Naive B cell (primary cell): ENCODE measurements around the gene NEURL1. TPM values are rescaled to one million over a fixed set of nuclear protein-coding genes. Genes with fewer than 3 reads are reported as not detected.
A peak's percentile ranks its signal among the peaks of the same experiment; 100 is the strongest.

Experiments
- ATAC-seq, 2 donors: fragments of 150-1000 bp; cut with Tn5 transposase; 2 replicates each; pipeline ENCODE4 v1.10.0; 2021; ENCODE audit warnings: low read depth in 2 of 2, mild to moderate bottlenecking in 2 of 2, moderate library complexity in 2 of 2
- DNase-seq: peaks from one replicate; pipeline ENCODE4 v3.0.0; 2022
- H3K27ac Mint-ChIP-seq, 6 donors: one replicate each; pipeline ENCODE4 v1.8.0; 2020 to 2022; ENCODE audit warnings: mild to moderate bottlenecking in 6 of 6, mixed read lengths in 6 of 6, moderate library complexity in 5 of 6, inconsistent platforms in 2 of 6
- H3K27me3 Mint-ChIP-seq, 3 donors: one replicate each; pipeline ENCODE4 v1.8.0; 2021 to 2022; ENCODE audit warnings: mixed read lengths in 3 of 3, mild to moderate bottlenecking in 1 of 3
- H3K36me3 Mint-ChIP-seq, 2 donors: one replicate each; pipeline ENCODE4 v1.8.0; 2020 to 2022; ENCODE audit warnings: mixed read lengths in 2 of 2, inconsistent platforms in 1 of 2, mild to moderate bottlenecking in 1 of 2
- H3K4me1 Mint-ChIP-seq, 3 donors: one replicate each; pipeline ENCODE4 v1.8.0; 2020 to 2022; ENCODE audit warnings: mixed read lengths in 3 of 3, inconsistent platforms in 1 of 3, mild to moderate bottlenecking in 1 of 3, moderate library complexity in 1 of 3
- H3K4me3 Mint-ChIP-seq, 8 donors: one replicate each; pipeline ENCODE4 v1.8.0; 2020 to 2022; ENCODE audit warnings: mild to moderate bottlenecking in 8 of 8, mixed read lengths in 8 of 8, moderate library complexity in 8 of 8, inconsistent platforms in 2 of 8
- H3K9me3 Mint-ChIP-seq, 7 donors: one replicate each; pipeline ENCODE4 v1.8.0; 2020 to 2022; ENCODE audit warnings: mixed read lengths in 7 of 7, mild to moderate bottlenecking in 5 of 7, inconsistent platforms in 2 of 7, moderate library complexity in 1 of 7
- polyA plus RNA-seq, 6 donors: library from polyadenylated mRNA; unstranded; fragments of 300-500 nt; fragmentation: Illumina TruSeq; gene quantifications; one replicate each; pipeline ENCODE4 v1.2.3, GENCODE V29; 2021; ENCODE audit warnings: low read depth in 6 of 6

The NEURL1 gene
- polyA plus RNA-seq, 6 donors from 2014 or later: 0.21 to 0.83 (median 0.33) TPM

GRCh38 chr10:103551619-103552602 lies 58.4 kb downstream of the NEURL1 start:
- H3K9me3 Mint-ChIP-seq: no peaks in the 10 kb centered on the region
- H3K4me3 Mint-ChIP-seq: peak overlapping the region in 1 of 8 donors; percentile 0
- DNase-seq (no peak), ATAC-seq (no peak)
- no peaks in the 10 kb centered on the region for H3K36me3 Mint-ChIP-seq
- peaks cover 12 to 39% (median 28%) of the 10 kb centered on the region in 3 donors for H3K27me3 Mint-ChIP-seq
- H3K4me1 Mint-ChIP-seq: peaks cover 9 to 12% (median 9%) of the 10 kb centered on the region in 3 donors
- H3K27ac Mint-ChIP-seq: no peak overlapping the region

- peak overlapping the region in 1 of 6 donors; percentile 87 for H3K27ac Mint-ChIP-seq
- ATAC-seq: no peak
Measured at GRCh38 chr10:103552856-103553742, 59.6 kb downstream of the NEURL1 start.

GRCh38 chr10:103553743-103554487 lies 60.4 kb downstream of the NEURL1 start:
- Mint-ChIP-seq H3K4me1 (peaks cover 8 to 9% (median 9%) of the 10 kb centered on the region in 3 donors), H3K4me3 (peak overlapping the region in 3 of 8 donors; percentile 48 to 79 (median 77)), H3K9me3 (no peaks in the 10 kb centered on the region), H3K36me3 (no peaks in the 10 kb centered on the region), H3K27me3 (peaks cover 19 to 53% (median 41%) of the 10 kb centered on the region in 3 donors), H3K27ac (peak overlapping the region in 1 of 6 donors; percentile 1)
- DNase-seq (no peak), ATAC-seq (no peak)

More at GRCh38 chr10:103552856-103553742, 59.6 kb downstream of the NEURL1 start:
- Mint-ChIP-seq H3K4me3 (peak overlapping the region in 2 of 8 donors; percentile 7 to 58), H3K9me3 (no peaks in the 10 kb centered on the region), H3K36me3 (no peaks in the 10 kb centered on the region), H3K27me3 (peaks cover 15 to 47% (median 33%) of the 10 kb centered on the region in 3 donors), H3K4me1 (peaks cover 5 to 11% (median 9%) of the 10 kb centered on the region in 3 donors)
- DNase-seq: no peak

GRCh38 chr10:103554488-103555324 lies 61.2 kb downstream of the NEURL1 start:
- peak; percentile 43 to 55 for ATAC-seq
- Mint-ChIP-seq H3K4me1 (peaks cover 8 to 9% (median 9%) of the 10 kb centered on the region in 3 donors), H3K27ac (peak overlapping the region in 1 of 6 donors; percentile 1), H3K27me3 (peaks cover 19 to 58% (median 45%) of the 10 kb centered on the region in 3 donors), H3K36me3 (no peaks in the 10 kb centered on the region), H3K9me3 (no peaks in the 10 kb centered on the region), H3K4me3 (peak overlapping the region in 7 of 8 donors; percentile 73 to 84 (median 79))
- DNase-seq: no peak

GRCh38 chr10:103555325-103555649 lies 61.8 kb downstream of the NEURL1 start:
- Mint-ChIP-seq H3K36me3 (no peaks in the 10 kb centered on the region), H3K4me3 (peak overlapping the region in 6 of 8 donors; percentile 24 to 79 (median 52)), H3K4me1 (peaks cover 8 to 9% (median 9%) of the 10 kb centered on the region in 3 donors), H3K27me3 (peaks cover 19 to 58% (median 45%) of the 10 kb centered on the region in 3 donors), H3K27ac (no peak overlapping the region), H3K9me3 (peaks cover 0 to 6% (median 0%) of the 10 kb centered on the region in 7 donors)
- DNase-seq (no peak), ATAC-seq (peak in 1 of 2 donors; percentile 23)

GRCh38 chr10:103555712-103556111 lies 62.2 kb downstream of the NEURL1 start:
- Mint-ChIP-seq H3K4me1 (peaks cover 8 to 9% (median 9%) of the 10 kb centered on the region in 3 donors), H3K27me3 (peaks cover 19 to 58% (median 45%) of the 10 kb centered on the region in 3 donors), H3K27ac (no peak overlapping the region), H3K36me3 (no peaks in the 10 kb centered on the region), H3K4me3 (peak overlapping the region in 6 of 8 donors; percentile 24 to 79 (median 52)), H3K9me3 (peaks cover 0 to 6% (median 0%) of the 10 kb centered on the region in 7 donors)
- ATAC-seq (no peak), DNase-seq (no peak)

- DNase-seq: no peak
- Mint-ChIP-seq H3K27ac (no peak overlapping the region), H3K4me1 (peaks cover 8 to 9% (median 9%) of the 10 kb centered on the region in 3 donors), H3K9me3 (peaks cover 0 to 6% (median 3%) of the 10 kb centered on the region in 7 donors), H3K27me3 (peaks cover 19 to 59% (median 45%) of the 10 kb centered on the region in 3 donors), H3K36me3 (no peaks in the 10 kb centered on the region), H3K4me3 (peak overlapping the region in 4 of 8 donors; percentile 1 to 61 (median 30))
- ATAC-seq: no peak
Measured at GRCh38 chr10:103556383-103557007, 63.0 kb downstream of the NEURL1 start.

GRCh38 chr10:103557455-103557854 lies 64.0 kb downstream of the NEURL1 start:
- ATAC-seq (no peak), DNase-seq (no peak)
- Mint-ChIP-seq H3K9me3 (peaks cover 0 to 6% (median 3%) of the 10 kb centered on the region in 7 donors), H3K4me1 (peaks cover 8 to 9% (median 9%) of the 10 kb centered on the region in 3 donors), H3K36me3 (no peaks in the 10 kb centered on the region), H3K4me3 (no peak overlapping the region), H3K27me3 (peaks cover 21 to 59% (median 41%) of the 10 kb centered on the region in 3 donors), H3K27ac (no peak overlapping the region)

- no peak overlapping the region for H3K4me3 Mint-ChIP-seq
- peaks cover 8 to 9% (median 8%) of the 10 kb centered on the region in 3 donors for H3K4me1 Mint-ChIP-seq
- H3K27ac Mint-ChIP-seq: no peak overlapping the region
- H3K27me3 Mint-ChIP-seq: peaks cover 19 to 50% (median 30%) of the 10 kb centered on the region in 3 donors
- no peak for ATAC-seq
- no peaks in the 10 kb centered on the region for H3K36me3 Mint-ChIP-seq
- H3K9me3 Mint-ChIP-seq: peaks cover 0 to 6% (median 3%) of the 10 kb centered on the region in 7 donors
- no peak for DNase-seq
Measured at GRCh38 chr10:103558911-103559310, 65.4 kb downstream of the NEURL1 start.

GRCh38 chr10:103559776-103560175 lies 66.3 kb downstream of the NEURL1 start:
- Mint-ChIP-seq H3K27ac (no peak overlapping the region), H3K36me3 (no peaks in the 10 kb centered on the region), H3K9me3 (peaks cover 0 to 6% (median 3%) of the 10 kb centered on the region in 7 donors), H3K4me3 (no peak overlapping the region), H3K27me3 (peaks cover 19 to 43% (median 24%) of the 10 kb centered on the region in 3 donors), H3K4me1 (peaks cover 1 to 6% (median 2%) of the 10 kb centered on the region in 3 donors)
- no peak for DNase-seq
- ATAC-seq: no peak

- ATAC-seq (no peak), DNase-seq (no peak)
- H3K27me3 Mint-ChIP-seq: peaks cover 19 to 42% (median 25%) of the 10 kb centered on the region in 3 donors
- H3K9me3 Mint-ChIP-seq: peaks cover 0 to 6% (median 3%) of the 10 kb centered on the region in 7 donors
- no peaks in the 10 kb centered on the region for H3K36me3 Mint-ChIP-seq
- H3K27ac Mint-ChIP-seq: no peak overlapping the region
- peaks cover 0 to 4% (median 0%) of the 10 kb centered on the region in 3 donors for H3K4me1 Mint-ChIP-seq
- H3K4me3 Mint-ChIP-seq: no peak overlapping the region
Measured at GRCh38 chr10:103560886-103561285, 67.4 kb downstream of the NEURL1 start.
